Activated naive CD8-positive, alpha-beta T cell treated with anti-CD3 and anti-CD28 coated beads, Interleukin-2, amount 10 ng/mL, durations not matched to agents 7 days and 5 days (primary cell): ENCODE results near the gene CDCP1. TPM values are rescaled to one million over a fixed set of nuclear protein-coding genes. Genes with fewer than 3 reads are reported as not detected.
"Not testable (repeated sequence)": the region's sequence is repeated elsewhere in the genome, so short reads cannot be mapped to it uniquely, and the experiment has no call there.

Experiments used
- ATAC-seq: fragments of 150-1000 bp; cut with Tn5 transposase; one replicate; pipeline ENCODE4 v1.10.0; 2021; ENCODE audit warnings: low read depth, moderate library complexity
- POLR2A ChIA-PET: fragments of 350-600 bp; sonication (Branson Sonifier 250); formaldehyde crosslinking; loops from one replicate; lab custom pipeline; 2021; ENCODE audit warnings: antibody characterized with exemption; lab: Charles Lee
- DNase-seq: peaks from one replicate; pipeline ENCODE4 v3.0.0; 2021
- H3K27ac Mint-ChIP-seq: one replicate; pipeline ENCODE4 v1.8.0; 2022; ENCODE audit warnings: mild to moderate bottlenecking, mixed read lengths
- H3K27me3 Mint-ChIP-seq: one replicate; pipeline ENCODE4 v1.8.0; 2022; ENCODE audit warnings: mild to moderate bottlenecking, moderate library complexity, mixed read lengths
- H3K36me3 Mint-ChIP-seq: one replicate; pipeline ENCODE4 v1.8.0; 2021; ENCODE audit warnings: mild to moderate bottlenecking, mixed read lengths
- H3K4me1 Mint-ChIP-seq: one replicate; pipeline ENCODE4 v1.8.0; 2021; ENCODE audit warnings: mixed read lengths
- H3K4me3 Mint-ChIP-seq: one replicate; pipeline ENCODE4 v1.8.0; 2022; ENCODE audit warnings: mild to moderate bottlenecking, moderate library complexity, mixed read lengths
- H3K9me3 Mint-ChIP-seq: one replicate; pipeline ENCODE4 v1.8.0; 2021; ENCODE audit warnings: mixed read lengths
- total RNA-seq, 2 experiments: library from RNA; stranded (reverse); gene quantifications; one replicate each; pipeline ENCODE4 v1.2.3, GENCODE V29; 2021

The CDCP1 gene
- total RNA-seq, 2 experiments from 2014 or later: 7.1 to 8.7 TPM

GRCh38 chr3:45165497-45166283, 19.5 kb upstream of the CDCP1 start:
- H3K4me3 Mint-ChIP-seq: no peak overlapping the region
- H3K36me3 Mint-ChIP-seq: peaks cover 2% of the 10 kb centered on the region
- ATAC-seq (no peak), DNase-seq (no peak)
- peaks cover 25% of the 10 kb centered on the region for H3K4me1 Mint-ChIP-seq
- H3K27ac Mint-ChIP-seq: no peak overlapping the region
- POLR2A ChIA-PET: no interaction called here
- peaks cover 1% of the 10 kb centered on the region for H3K9me3 Mint-ChIP-seq
- peaks cover 19% of the 10 kb centered on the region for H3K27me3 Mint-ChIP-seq

GRCh38 chr3:45164056-45164455, 17.9 kb upstream of the CDCP1 start:
- ATAC-seq: no peak
- DNase-seq: no peak
- Mint-ChIP-seq H3K4me1 (peaks cover 18% of the 10 kb centered on the region), H3K9me3 (peaks cover 1% of the 10 kb centered on the region), H3K4me3 (no peak overlapping the region), H3K27ac (no peak overlapping the region), H3K36me3 (peaks cover 2% of the 10 kb centered on the region), H3K27me3 (peaks cover 24% of the 10 kb centered on the region)
- POLR2A ChIA-PET: no interaction called here

GRCh38 chr3:45163481-45163880, 17.3 kb upstream of the CDCP1 start:
- POLR2A ChIA-PET: no interaction called here

GRCh38 chr3:45154641-45155147, 8.5 kb upstream of the CDCP1 start:
- no peaks in the 10 kb centered on the region for H3K4me1 Mint-ChIP-seq
- H3K9me3 Mint-ChIP-seq: peaks cover 5% of the 10 kb centered on the region
- peaks cover 2% of the 10 kb centered on the region for H3K36me3 Mint-ChIP-seq
- peaks cover 48% of the 10 kb centered on the region for H3K27me3 Mint-ChIP-seq
- POLR2A ChIA-PET: no interaction called here
- no peak overlapping the region for H3K27ac Mint-ChIP-seq
- no peak overlapping the region for H3K4me3 Mint-ChIP-seq
- ATAC-seq (no peak), DNase-seq (no peak)

More at GRCh38 chr3:45163481-45163880, 17.3 kb upstream of the CDCP1 start:
- H3K27me3 Mint-ChIP-seq: peaks cover 24% of the 10 kb centered on the region
- H3K36me3 Mint-ChIP-seq: peaks cover 2% of the 10 kb centered on the region
- peaks cover 18% of the 10 kb centered on the region for H3K4me1 Mint-ChIP-seq
- no peak overlapping the region for H3K4me3 Mint-ChIP-seq
- DNase-seq: no peak
- no peak overlapping the region for H3K27ac Mint-ChIP-seq
- peaks cover 1% of the 10 kb centered on the region for H3K9me3 Mint-ChIP-seq
- no peak for ATAC-seq

- Mint-ChIP-seq H3K27me3 (peaks cover 50% of the 10 kb centered on the region), H3K4me3 (no peak overlapping the region), H3K4me1 (no peaks in the 10 kb centered on the region), H3K9me3 (peaks cover 6% of the 10 kb centered on the region), H3K27ac (no peak overlapping the region), H3K36me3 (peaks cover 2% of the 10 kb centered on the region)
- POLR2A ChIA-PET: no interaction called here
- DNase-seq: no peak
- no peak for ATAC-seq
Observed at GRCh38 chr3:45153658-45154437, 7.7 kb upstream of the CDCP1 start.

GRCh38 chr3:45152307-45152706, 6.1 kb upstream of the CDCP1 start:
- H3K27me3 Mint-ChIP-seq: peaks cover 62% of the 10 kb centered on the region

GRCh38 chr3:45151100-45151499, 4.9 kb upstream of the CDCP1 start:
- ATAC-seq (no peak), DNase-seq (no peak)
- no peak overlapping the region for H3K27ac Mint-ChIP-seq
- H3K4me3 Mint-ChIP-seq: no peak overlapping the region
- peaks cover 6% of the 10 kb centered on the region for H3K9me3 Mint-ChIP-seq
- POLR2A ChIA-PET: no interaction called here
- H3K36me3 Mint-ChIP-seq: peaks cover 2% of the 10 kb centered on the region
- peaks cover 2% of the 10 kb centered on the region for H3K4me1 Mint-ChIP-seq
- H3K27me3 Mint-ChIP-seq: peaks cover 68% of the 10 kb centered on the region

More at GRCh38 chr3:45152307-45152706, 6.1 kb upstream of the CDCP1 start:
- DNase-seq (no peak), ATAC-seq (no peak)
- POLR2A ChIA-PET: no interaction called here
- Mint-ChIP-seq H3K4me3 (no peak overlapping the region), H3K9me3 (peaks cover 6% of the 10 kb centered on the region), H3K4me1 (no peaks in the 10 kb centered on the region), H3K36me3 (peaks cover 2% of the 10 kb centered on the region), H3K27ac (no peak overlapping the region)

GRCh38 chr3:45148921-45149320, 2.7 kb upstream of the CDCP1 start:
- peaks cover 4% of the 10 kb centered on the region for H3K36me3 Mint-ChIP-seq
- ATAC-seq: no peak
- peaks cover 13% of the 10 kb centered on the region for H3K4me1 Mint-ChIP-seq
- H3K9me3 Mint-ChIP-seq: peaks cover 6% of the 10 kb centered on the region
- no peak overlapping the region for H3K27ac Mint-ChIP-seq
- POLR2A ChIA-PET: no interaction called here
- DNase-seq: no peak
- peaks cover 70% of the 10 kb centered on the region for H3K27me3 Mint-ChIP-seq
- no peak overlapping the region for H3K4me3 Mint-ChIP-seq

GRCh38 chr3:45145223-45145622, 955 bp downstream of the CDCP1 start:
- Mint-ChIP-seq H3K9me3 (peaks cover 1% of the 10 kb centered on the region), H3K27me3 (peaks cover 68% of the 10 kb centered on the region), H3K4me1 (peaks cover 13% of the 10 kb centered on the region), H3K4me3 (peak overlapping the region; percentile 95), H3K27ac (no peak overlapping the region), H3K36me3 (peaks cover 3% of the 10 kb centered on the region)
- no peak for DNase-seq
- ATAC-seq: no peak
- POLR2A ChIA-PET: interaction anchor here (0.6 kb wide), 1 partner anchor 64 kb away, joined by 3 read pairs; no protein-coding TSS in a partner anchor

GRCh38 chr3:45143673-45144671, 2.2 kb downstream of the CDCP1 start:
- no peak for DNase-seq
- POLR2A ChIA-PET: no interaction called here
- Mint-ChIP-seq H3K4me3 (peak overlapping the region; percentile 33), H3K27me3 (peaks cover 69% of the 10 kb centered on the region), H3K27ac (no peak overlapping the region), H3K36me3 (peaks cover 3% of the 10 kb centered on the region), H3K4me1 (peaks cover 13% of the 10 kb centered on the region), H3K9me3 (no peaks in the 10 kb centered on the region)
- peak; percentile 38 for ATAC-seq

GRCh38 chr3:45140770-45141155, 5.4 kb downstream of the CDCP1 start:
- H3K27ac Mint-ChIP-seq, DNase-seq, H3K36me3 Mint-ChIP-seq, POLR2A ChIA-PET, H3K4me3 Mint-ChIP-seq, H3K9me3 Mint-ChIP-seq, ATAC-seq: not testable (repeated sequence)
- H3K4me1 Mint-ChIP-seq: peaks cover 16% of the 10 kb centered on the region
- H3K27me3 Mint-ChIP-seq: peaks cover 55% of the 10 kb centered on the region

GRCh38 chr3:45140141-45140769, 5.9 kb downstream of the CDCP1 start:
- no peak overlapping the region for H3K4me3 Mint-ChIP-seq
- peaks cover 5% of the 10 kb centered on the region for H3K36me3 Mint-ChIP-seq
- ATAC-seq (no peak), DNase-seq (no peak)
- H3K27ac Mint-ChIP-seq: no peak overlapping the region
- no peaks in the 10 kb centered on the region for H3K9me3 Mint-ChIP-seq
- POLR2A ChIA-PET: no interaction called here
- peaks cover 15% of the 10 kb centered on the region for H3K4me1 Mint-ChIP-seq
- H3K27me3 Mint-ChIP-seq: peaks cover 55% of the 10 kb centered on the region
